DOHH2 (cell line): ENCODE results near the gene KCNG2.

Experiments used
- CTCF ChIP-seq: fragments of 200-600 bp; sonication (generic); IDR thresholded peaks from one replicate; pipeline ENCODE4 v1.5.1; 2014; ENCODE audit warnings: antibody characterized with exemption, mild to moderate bottlenecking, low read depth, low read length; ENCODE audit not compliant: poor library complexity, severe bottlenecking
- EZH2phosphoT487 ChIP-seq: fragments of 200-600 bp; sonication (generic); IDR thresholded peaks from 2 replicates; pipeline ENCODE4 v1.6.1; 2017; ENCODE audit warnings: borderline replicate concordance, mild to moderate bottlenecking, antibody characterized with exemption, low read length, moderate library complexity, mixed read lengths

DNA sequence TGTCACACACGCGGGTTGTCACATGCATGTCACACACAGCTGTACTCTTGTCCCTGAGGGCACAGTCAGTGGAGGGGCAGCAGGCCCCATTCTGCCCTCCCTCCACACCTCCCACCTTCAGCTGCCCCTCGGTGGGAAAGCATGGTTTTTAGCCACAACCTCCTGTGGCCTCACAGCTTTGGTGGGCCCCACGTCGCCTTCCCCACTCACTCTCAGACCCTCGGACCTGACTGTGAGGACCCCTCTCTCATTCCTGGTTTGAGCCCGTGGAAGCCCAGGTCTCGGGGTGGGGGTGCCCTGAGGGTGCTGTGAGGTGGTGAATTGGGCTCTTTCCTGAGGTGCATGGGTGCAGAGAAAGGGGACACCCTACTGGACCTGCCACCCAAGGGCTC lies 19.9 kb downstream of the KCNG2 start:
- no peak for TF ChIP-seq CTCF
- TF ChIP-seq EZH2phosphoT487: no peak
